GM13976 (cell line): Measurements from ENCODE around the gene MACO1.
A peak's percentile ranks its signal among the peaks of the same experiment; 100 is the strongest.

ENCODE experiments used
- DNase-seq: peaks from one replicate; pipeline ENCODE4 v3.0.0; 2012; ENCODE audit warnings: low spot score
- in situ Hi-C: fragments of 300-500 bp; cut with MboI; formaldehyde crosslinking; loops from one replicate; pipeline ENCODE4 v1.12.0; 2022; ENCODE audit warnings: low sequenced_read_pairs, mixed read lengths, inconsistent platforms; ENCODE audit not compliant: unreplicated experiment
- TF ChIP-seq, protein P1 (sequence below): IDR thresholded peaks from 2 replicates; pipeline ENCODE4 v1.5.1; 2012; ENCODE audit warnings: borderline replicate concordance, mild to moderate bottlenecking; ENCODE audit not compliant: insufficient read depth; ENCODE audit errors: extremely low read depth, missing control alignments, control extremely low read depth

Gene MACO1

GRCh38 chr1:25482211-25482610 lies 51.5 kb downstream of the MACO1 start:
- in situ Hi-C loops, result no loop called here
- DNase-seq, result no peak
- TF ChIP-seq, protein P1, sequence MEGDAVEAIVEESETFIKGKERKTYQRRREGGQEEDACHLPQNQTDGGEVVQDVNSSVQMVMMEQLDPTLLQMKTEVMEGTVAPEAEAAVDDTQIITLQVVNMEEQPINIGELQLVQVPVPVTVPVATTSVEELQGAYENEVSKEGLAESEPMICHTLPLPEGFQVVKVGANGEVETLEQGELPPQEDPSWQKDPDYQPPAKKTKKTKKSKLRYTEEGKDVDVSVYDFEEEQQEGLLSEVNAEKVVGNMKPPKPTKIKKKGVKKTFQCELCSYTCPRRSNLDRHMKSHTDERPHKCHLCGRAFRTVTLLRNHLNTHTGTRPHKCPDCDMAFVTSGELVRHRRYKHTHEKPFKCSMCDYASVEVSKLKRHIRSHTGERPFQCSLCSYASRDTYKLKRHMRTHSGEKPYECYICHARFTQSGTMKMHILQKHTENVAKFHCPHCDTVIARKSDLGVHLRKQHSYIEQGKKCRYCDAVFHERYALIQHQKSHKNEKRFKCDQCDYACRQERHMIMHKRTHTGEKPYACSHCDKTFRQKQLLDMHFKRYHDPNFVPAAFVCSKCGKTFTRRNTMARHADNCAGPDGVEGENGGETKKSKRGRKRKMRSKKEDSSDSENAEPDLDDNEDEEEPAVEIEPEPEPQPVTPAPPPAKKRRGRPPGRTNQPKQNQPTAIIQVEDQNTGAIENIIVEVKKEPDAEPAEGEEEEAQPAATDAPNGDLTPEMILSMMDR, result no peak

- no peak for DNase-seq
- in situ Hi-C loops, result no loop called here
- TF ChIP-seq, protein P1, result no peak
Observed at GRCh38 chr1:25484096-25484495, 53.4 kb downstream of the MACO1 start.

- TF ChIP-seq, protein P1, result no peak
- in situ Hi-C loops, result no loop called here
- no peak for DNase-seq
Observed at GRCh38 chr1:25484533-25484932, 53.8 kb downstream of the MACO1 start.

- no peak for DNase-seq
- TF ChIP-seq, protein P1, result no peak
- in situ Hi-C loops, result no loop called here
Observed at GRCh38 chr1:25485536-25486411, 55.1 kb downstream of the MACO1 start.

- no peak for DNase-seq
- in situ Hi-C loops, result no loop called here
- TF ChIP-seq, protein P1, result no peak
Observed at GRCh38 chr1:25486602-25487001, 55.9 kb downstream of the MACO1 start.

- in situ Hi-C loops, result no loop called here
- no peak for DNase-seq
- TF ChIP-seq, protein P1, result peak; percentile 53
Observed at GRCh38 chr1:25487628-25488027, 56.9 kb downstream of the MACO1 start.
